ENCODE results near the gene MATCAP1.

Gene MATCAP1

GRCh38 chr16:67183627-67184452 is at the start of gene MATCAP1:
Gene MATCAP1 (minus strand): TSS chr16:67183963. CDS start chr16:67180610, 3,353 bp downstream.
- DNase-seq (ENCODE audit: low read depth in 2 of 2), result peak; percentile 86 to 88

- no peak for DNase-seq (ENCODE audit: low read depth in 2 of 2)
Measured at GRCh38 chr16:67230809-67231660, 47.3 kb upstream of the MATCAP1 start.

- DNase-seq (ENCODE audit: low read depth in 2 of 2), result no peak
Measured at GRCh38 chr16:67229906-67230808, 46.4 kb upstream of the MATCAP1 start.

GRCh38 chr16:67228905-67229304 is 45.1 kb upstream of the MATCAP1 start:
- no peak for DNase-seq (ENCODE audit: low read depth in 2 of 2)

DNA sequence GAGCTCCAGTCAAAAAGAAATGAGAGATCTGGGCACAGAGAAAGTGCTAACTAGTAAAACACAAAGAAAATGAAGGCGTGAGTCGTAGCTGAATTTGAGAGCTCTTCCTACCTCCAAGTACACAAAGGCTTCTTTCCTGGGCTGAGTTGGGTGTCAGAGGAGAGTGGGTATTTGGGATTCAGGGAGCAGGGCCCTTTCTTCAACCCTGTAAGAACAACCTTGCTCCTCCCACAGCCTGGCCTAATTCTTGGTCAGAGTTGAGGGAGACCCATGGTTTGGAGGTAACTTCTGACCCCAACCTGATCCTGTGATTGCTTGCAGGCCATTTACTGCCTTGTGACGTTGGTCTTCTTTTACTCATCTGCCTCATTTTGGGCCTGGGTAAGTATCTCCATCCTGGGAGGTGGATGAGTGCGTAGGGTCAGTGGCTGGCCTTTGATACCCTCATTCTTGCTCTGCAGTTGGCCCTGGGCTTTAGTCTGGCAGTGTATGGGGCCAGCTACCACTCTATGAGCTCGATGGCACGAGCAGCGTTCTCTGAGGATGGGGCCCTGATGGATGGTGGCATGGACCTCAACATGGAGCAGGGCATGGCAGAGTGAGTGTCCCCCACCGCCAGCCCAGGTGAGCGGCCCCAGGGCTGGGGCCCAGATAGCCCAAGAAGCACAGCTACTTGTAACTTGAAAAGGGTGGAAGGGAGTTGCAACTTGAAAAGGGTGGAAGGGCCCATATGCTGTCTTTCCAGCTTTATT is 44.4 kb upstream of the MATCAP1 start:
- DNase-seq (ENCODE audit: low read depth in 2 of 2), result no peak

DNA sequence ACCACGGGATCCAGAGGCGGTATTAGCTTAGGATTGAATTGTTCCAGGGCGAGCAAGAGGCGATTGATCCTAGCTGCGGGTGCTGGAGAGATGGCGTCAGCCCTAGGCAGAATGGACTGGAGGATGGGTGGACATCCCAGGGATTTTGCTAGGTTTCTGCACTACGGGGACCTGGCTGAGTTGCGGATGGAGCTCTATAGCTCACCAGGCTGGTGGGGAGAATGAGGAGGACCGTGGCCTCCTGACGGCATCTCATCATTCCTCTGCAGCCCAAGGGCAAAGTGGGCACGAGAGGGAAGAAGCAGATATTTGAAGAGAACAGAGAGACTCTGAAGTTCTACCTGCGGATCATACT is 43.8 kb upstream of the MATCAP1 start:
- DNase-seq (ENCODE audit: low read depth in 2 of 2), result no peak

DNA sequence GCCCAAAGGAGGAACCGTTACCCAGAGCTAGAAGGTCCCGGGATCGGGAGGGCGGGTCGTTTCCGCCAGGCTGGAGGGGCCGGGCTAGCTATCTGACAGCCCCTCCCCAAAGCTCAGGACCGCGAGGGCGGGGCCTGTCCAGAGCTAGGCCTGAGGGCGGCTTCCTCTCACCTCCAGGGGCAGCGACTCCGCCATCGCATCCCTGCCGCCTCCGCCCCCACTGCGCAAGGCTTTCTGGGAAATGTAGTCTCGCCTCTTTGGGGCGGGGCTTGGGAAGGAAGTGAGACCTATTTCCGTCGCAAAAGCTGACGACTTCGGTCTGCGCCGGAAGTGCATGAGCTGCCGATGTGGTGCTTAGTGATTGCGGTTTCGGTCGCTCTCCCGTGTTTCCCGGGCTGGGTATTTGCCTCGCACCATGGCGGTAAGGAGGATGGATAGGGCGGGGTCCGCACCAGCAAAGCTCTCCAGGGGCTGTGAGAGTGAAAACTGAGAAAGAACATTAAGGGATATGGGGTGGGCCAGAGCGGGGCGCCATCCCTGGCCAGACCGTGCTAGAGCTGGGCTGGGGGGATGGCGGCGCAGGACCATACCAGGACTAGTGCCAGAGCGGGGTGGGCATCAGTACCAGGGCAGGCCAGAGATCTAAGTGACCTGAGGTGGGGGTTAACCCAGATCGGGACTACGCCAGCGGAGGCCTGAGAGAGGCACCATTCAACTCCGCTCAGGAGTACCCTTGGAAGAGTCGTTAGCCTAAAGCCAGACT is 43.2 kb upstream of the MATCAP1 start, which contains the start of gene TMEM208:
Gene TMEM208, plus strand, starts transcription at position 327 of the 763 bp plus-strand sequence. Its CDS starts 89 bp downstream, at position 416.
- DNase-seq (ENCODE audit: low read depth in 2 of 2), result peak; percentile 95 to 96

DNA sequence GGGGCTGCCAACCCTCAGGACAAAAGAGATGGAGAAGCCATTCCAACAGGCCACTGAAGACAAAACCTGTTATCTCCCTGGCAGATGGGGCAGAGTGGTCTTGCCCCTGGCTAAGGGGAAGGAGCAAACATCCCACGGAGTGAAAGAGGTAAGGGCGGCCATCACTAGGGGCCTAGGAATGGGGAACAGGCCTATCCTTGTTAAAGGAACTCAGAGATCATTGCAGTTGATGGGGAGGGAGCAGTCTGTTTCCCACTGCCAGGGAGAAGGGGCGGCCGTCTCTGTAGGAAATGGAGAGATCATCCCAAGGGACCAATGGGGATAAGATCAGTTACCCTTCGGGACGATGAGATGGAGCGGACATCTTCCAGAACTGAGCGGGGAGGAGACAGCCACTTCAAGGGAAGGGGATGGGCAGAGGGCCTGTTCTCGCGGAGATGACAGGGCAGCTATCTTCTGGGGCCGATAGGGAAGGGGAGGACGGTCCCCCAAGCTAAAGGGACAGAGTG is 42.6 kb upstream of the MATCAP1 start:
- no peak for DNase-seq (ENCODE audit: low read depth in 2 of 2)

GRCh38 chr16:67223992-67224391 is 40.2 kb upstream of the MATCAP1 start:
- no peak for DNase-seq (ENCODE audit: low read depth in 2 of 2)

DNA sequence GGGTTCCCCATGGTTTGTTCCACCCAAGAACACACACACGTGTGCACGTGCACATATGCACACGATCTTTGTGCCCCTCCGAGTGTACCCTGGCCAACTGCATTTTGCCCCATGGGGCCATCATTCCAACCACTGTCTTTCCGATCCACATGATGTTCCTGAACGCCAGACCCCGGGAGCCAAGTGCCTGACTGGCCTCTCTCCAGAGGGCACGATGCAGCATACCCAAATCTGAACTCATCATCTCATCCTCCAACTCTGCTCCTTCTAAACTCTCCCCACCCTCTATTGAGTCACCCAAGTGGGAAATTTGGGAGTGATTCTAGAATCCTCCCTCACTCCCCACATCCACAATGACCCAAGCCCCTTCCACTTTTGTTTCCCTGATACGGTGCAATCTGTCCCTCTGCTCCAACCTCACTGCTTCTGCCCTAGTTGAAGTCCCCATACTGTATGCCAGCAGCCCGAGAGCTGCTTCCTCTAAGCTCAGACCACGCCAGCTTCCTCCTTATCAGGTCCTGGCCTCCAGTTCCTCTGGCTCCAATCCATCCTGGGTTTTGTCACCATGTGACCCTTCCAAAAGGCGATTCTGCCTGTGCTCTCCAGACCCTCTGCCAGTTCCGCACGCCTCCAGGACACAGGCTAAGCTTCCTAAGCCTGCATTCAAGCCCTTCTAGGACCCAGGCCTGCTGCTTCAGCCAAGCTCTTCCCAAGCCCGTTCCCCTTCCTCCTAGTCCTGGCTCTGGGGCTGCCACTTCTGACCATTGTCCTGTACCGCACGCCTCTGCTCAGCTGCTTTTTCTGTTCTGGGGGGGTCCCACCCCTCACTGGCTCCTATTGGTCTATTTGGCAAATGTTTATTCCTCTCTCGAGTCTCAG is 33.1 kb upstream of the MATCAP1 start:
- no peak for DNase-seq (ENCODE audit: low read depth in 2 of 2)

DNA sequence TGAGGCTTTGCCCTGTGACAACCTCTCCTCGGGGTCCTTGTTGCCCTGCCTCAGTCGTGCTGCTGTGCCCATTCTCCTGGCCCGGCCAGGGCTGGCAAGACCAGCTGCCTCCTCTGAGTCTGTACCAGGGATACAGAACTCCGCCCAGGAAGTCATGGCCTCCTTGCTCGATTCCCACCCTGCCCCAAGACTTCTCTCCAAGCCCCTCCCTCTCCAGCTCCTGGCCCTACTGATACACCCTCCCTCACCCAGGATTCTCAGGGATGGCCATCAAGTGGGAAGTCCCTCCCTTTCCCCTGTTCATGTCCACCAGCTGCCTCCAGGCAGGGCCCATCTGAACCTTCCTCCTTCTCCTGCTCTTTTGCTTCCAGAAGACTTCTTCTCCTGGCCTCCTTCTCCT is 31.9 kb upstream of the MATCAP1 start:
- no peak for DNase-seq (ENCODE audit: low read depth in 2 of 2)

DNA sequence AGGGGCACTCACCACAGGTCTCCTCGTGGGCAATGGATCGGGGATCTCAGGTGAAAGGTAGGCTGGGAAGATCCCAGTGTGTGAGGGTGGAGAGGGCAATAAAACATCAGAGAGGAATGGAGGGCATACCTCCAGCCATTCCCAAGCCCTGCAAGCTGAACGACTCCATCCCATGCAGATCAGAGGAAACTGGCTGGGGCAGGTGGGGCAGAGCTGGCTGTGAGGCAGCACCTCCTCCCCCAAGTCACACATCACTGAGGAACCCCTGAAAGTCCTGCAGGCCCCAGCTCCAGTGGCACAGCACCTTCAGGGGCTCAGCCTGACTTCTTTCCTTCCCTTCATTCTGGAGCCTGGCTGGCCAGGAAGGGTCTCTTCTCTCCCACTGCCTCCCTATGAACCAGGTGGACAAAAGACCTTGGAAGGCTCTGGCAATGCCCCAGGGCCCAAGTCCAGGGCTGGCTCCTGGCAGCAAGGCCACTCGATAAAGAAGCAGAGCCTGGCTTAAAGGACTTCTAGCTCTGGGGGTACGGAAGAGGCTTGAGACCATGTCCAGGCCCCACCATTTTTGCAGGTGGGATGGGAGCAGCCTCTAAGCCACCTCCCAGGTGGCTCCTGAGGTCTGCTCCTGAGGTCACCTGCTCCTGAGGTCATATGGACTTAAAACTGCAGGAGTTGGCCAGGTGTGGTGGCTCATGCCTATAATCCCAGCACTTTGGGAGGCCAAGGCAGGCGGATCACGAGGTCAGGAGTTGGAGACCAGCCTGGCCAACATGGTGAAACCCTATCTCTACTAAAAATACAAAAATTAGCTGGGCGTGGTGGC is 29.6 kb upstream of the MATCAP1 start:
- DNase-seq (ENCODE audit: low read depth in 2 of 2), result no peak

DNA sequence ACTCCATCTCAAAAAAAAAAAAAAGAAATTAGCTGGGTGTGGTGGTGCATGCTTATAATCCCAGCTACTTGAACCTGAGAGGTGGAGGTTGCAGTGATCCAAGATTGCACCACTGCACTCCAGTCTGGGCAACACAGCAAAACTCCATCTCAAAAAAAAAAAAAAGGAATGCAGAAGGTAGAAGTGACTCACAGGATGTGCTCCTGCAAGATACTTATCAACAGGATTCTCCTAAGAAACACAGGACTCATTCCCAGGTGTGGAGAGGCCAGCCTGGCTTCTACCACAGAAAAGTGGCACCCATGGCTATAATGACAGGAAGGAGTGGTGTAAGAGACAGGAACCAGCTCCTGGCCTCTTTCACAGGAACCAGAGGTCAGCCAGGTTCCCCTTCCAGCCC is 29.0 kb upstream of the MATCAP1 start:
- DNase-seq (ENCODE audit: low read depth in 2 of 2), result no peak

DNA sequence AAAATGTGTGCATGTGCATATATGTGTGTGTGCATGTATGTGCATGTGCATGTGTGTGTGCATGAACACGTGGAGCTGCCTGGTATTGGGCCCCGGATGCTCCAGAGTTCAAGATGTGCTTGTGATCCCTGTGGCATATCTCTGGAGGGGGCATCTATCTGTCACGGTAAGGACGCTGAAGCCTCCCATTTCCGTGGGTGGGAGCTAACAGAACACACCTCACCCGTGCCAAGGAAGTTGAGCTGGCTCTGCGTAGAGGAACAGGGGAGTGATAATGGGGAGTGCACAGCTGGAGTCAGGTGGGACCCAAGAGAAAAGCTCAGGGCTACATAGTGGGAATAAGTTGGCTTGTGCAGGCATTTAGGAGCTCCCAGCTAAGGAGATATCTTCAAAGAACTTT is 27.9 kb upstream of the MATCAP1 start:
- DNase-seq (ENCODE audit: low read depth in 2 of 2), result no peak

- DNase-seq (ENCODE audit: low read depth in 2 of 2), result no peak
Measured at GRCh38 chr16:67210069-67210937, 26.5 kb upstream of the MATCAP1 start.

- DNase-seq (ENCODE audit: low read depth in 2 of 2), result no peak
Measured at GRCh38 chr16:67209565-67209964, 25.8 kb upstream of the MATCAP1 start.
